HUES6 (cell line): ENCODE data around the gene ZG16B.

Source experiments
- H3K27ac ChIP-seq: 2 replicates; pipeline ENCODE4 v1.7.0; 2013; ENCODE audit warnings: low read depth, mild to moderate bottlenecking, low read length, inconsistent platforms
- H3K27me3 ChIP-seq: 2 replicates; pipeline ENCODE4 v1.6.1; 2013; ENCODE audit warnings: low read length; ENCODE audit not compliant: control insufficient read depth, insufficient read depth
- H3K36me3 ChIP-seq: 2 replicates; pipeline ENCODE4 v1.6.1; 2013; ENCODE audit warnings: low read length; ENCODE audit not compliant: control insufficient read depth, insufficient read depth
- H3K4me1 ChIP-seq: 2 replicates; pipeline ENCODE4 v1.6.1; 2013; ENCODE audit warnings: low read length; ENCODE audit not compliant: control insufficient read depth, insufficient read depth
- H3K4me3 ChIP-seq: 2 replicates; pipeline ENCODE4 v1.5.1; 2013; ENCODE audit warnings: low read depth, low read length
- H3K9ac ChIP-seq: one replicate; pipeline ENCODE4 v1.6.1; 2013; ENCODE audit warnings: mild to moderate bottlenecking, low read length
- H3K9me3 ChIP-seq: 2 replicates; pipeline ENCODE4 v1.6.1; 2013; ENCODE audit warnings: low read depth, low read length; ENCODE audit not compliant: control insufficient read depth, insufficient read depth

Gene ZG16B

GRCh38 chr16:2879854-2880508 lies 49.9 kb downstream of the ZG16B start:
- no peak overlapping the region for H3K9ac ChIP-seq
- no peaks in the 10 kb centered on the region; the same call in 1 of the 2 replicates for H3K27me3 ChIP-seq
- H3K4me3 ChIP-seq, result no peak overlapping the region
- H3K27ac ChIP-seq, result no peak overlapping the region
- peaks cover 4% of the 10 kb centered on the region; the same call in 1 of the 2 replicates for H3K4me1 ChIP-seq
- no peaks in the 10 kb centered on the region for H3K9me3 ChIP-seq
- H3K36me3 ChIP-seq, result no peaks in the 10 kb centered on the region
